DOHH2 (cell line): Measurements from ENCODE around the gene FNDC3B.
"Not testable (repeated sequence)": the region's sequence is repeated elsewhere in the genome, so short reads cannot be mapped to it uniquely, and the experiment has no call there.

ENCODE experiments used
- EZH2phosphoT487 ChIP-seq: fragments of 200-600 bp; sonication (generic); IDR thresholded peaks from 2 replicates; pipeline ENCODE4 v1.6.1; 2017; ENCODE audit warnings: borderline replicate concordance, mild to moderate bottlenecking, antibody characterized with exemption, low read length, moderate library complexity, mixed read lengths
- TF ChIP-seq, protein P1 (sequence below): fragments of 200-600 bp; sonication (generic); IDR thresholded peaks from one replicate; pipeline ENCODE4 v1.5.1; 2014; ENCODE audit warnings: antibody characterized with exemption, mild to moderate bottlenecking, low read depth, low read length; ENCODE audit not compliant: poor library complexity, severe bottlenecking

DNA sequence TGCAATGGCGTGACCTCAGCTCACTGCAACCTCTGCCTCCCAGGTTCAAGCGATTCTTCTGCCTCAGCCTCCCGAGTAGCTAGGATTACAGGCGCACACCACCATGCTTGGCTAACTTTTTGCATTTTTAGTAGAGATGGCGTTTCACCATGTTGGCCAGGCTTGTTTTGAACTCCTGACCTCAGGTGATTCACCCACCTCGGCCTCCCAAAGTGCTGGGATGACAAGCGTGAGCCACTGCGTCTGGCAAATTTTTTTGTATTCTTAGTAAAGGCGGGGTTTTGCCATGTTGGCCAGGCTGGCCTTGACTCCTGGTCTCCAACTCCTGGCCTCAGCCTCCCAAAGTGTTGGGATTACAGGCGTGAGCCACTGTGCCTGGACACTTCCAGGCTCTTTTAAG, 215.9 kb downstream of the FNDC3B start:
- TF ChIP-seq, protein P1, sequence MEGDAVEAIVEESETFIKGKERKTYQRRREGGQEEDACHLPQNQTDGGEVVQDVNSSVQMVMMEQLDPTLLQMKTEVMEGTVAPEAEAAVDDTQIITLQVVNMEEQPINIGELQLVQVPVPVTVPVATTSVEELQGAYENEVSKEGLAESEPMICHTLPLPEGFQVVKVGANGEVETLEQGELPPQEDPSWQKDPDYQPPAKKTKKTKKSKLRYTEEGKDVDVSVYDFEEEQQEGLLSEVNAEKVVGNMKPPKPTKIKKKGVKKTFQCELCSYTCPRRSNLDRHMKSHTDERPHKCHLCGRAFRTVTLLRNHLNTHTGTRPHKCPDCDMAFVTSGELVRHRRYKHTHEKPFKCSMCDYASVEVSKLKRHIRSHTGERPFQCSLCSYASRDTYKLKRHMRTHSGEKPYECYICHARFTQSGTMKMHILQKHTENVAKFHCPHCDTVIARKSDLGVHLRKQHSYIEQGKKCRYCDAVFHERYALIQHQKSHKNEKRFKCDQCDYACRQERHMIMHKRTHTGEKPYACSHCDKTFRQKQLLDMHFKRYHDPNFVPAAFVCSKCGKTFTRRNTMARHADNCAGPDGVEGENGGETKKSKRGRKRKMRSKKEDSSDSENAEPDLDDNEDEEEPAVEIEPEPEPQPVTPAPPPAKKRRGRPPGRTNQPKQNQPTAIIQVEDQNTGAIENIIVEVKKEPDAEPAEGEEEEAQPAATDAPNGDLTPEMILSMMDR, result not testable (repeated sequence)
- not testable (repeated sequence) for TF ChIP-seq EZH2phosphoT487
